Measurements from ENCODE around the gene PCDH8.

PCDH8 gene

GRCh38 chr13:52808842-52809219 lies 39.6 kb downstream of the PCDH8 start:
- Histone ChIP-seq H4K20me1 (ENCODE audit: low read depth, low read length) (no peaks in the 10 kb centered on the region), H3K27ac (ENCODE audit: low read depth, low read length) (no peak overlapping the region), H3F3A (ENCODE audit: insufficient read depth) (no peaks in the 10 kb centered on the region), H3K9me3 (ENCODE audit: insufficient read depth, low read length) (no peaks in the 10 kb centered on the region), H3K4me3 (ENCODE audit: insufficient read depth, low read length, poor library complexity, severe bottlenecking) (no peak overlapping the region), H3K36me3 (ENCODE audit: low read length) (no peaks in the 10 kb centered on the region), H3K79me2 (ENCODE audit: insufficient read depth, low read length) (no peaks in the 10 kb centered on the region), H2AFZ (ENCODE audit: low read depth, low read length, severe bottlenecking) (no peak overlapping the region), H3K4me2 (ENCODE audit: low read depth, low read length, poor library complexity, severe bottlenecking) (no peak overlapping the region), H3K27me3 (ENCODE audit: low read length) (no peaks in the 10 kb centered on the region), H3K9me2 (replicated peaks; ENCODE audit: insufficient read depth, low read length) (no peaks in the 10 kb centered on the region), H3K9ac (ENCODE audit: low read length) (no peak overlapping the region)
- TF ChIP-seq CTCF (IDR thresholded peaks at IDR 0.05; ENCODE audit: insufficient read depth, low read length, poor library complexity, severe bottlenecking) (no peak), EZH2phosphoT487 (conservative IDR thresholded peaks at IDR 0.05; ENCODE audit: low read length) (no peak)

- Histone ChIP-seq H2AFZ (ENCODE audit: low read depth, low read length, severe bottlenecking) (no peak overlapping the region), H3K27ac (ENCODE audit: low read depth, low read length) (no peak overlapping the region), H3K36me3 (ENCODE audit: low read length) (no peaks in the 10 kb centered on the region), H4K20me1 (ENCODE audit: low read depth, low read length) (no peaks in the 10 kb centered on the region), H3K9ac (ENCODE audit: low read length) (no peak overlapping the region), H3K9me2 (replicated peaks; ENCODE audit: insufficient read depth, low read length) (no peaks in the 10 kb centered on the region), H3K79me2 (ENCODE audit: insufficient read depth, low read length) (no peaks in the 10 kb centered on the region), H3K4me3 (ENCODE audit: insufficient read depth, low read length, poor library complexity, severe bottlenecking) (no peak overlapping the region), H3K4me2 (ENCODE audit: low read depth, low read length, poor library complexity, severe bottlenecking) (no peak overlapping the region), H3F3A (ENCODE audit: insufficient read depth) (no peaks in the 10 kb centered on the region), H3K27me3 (ENCODE audit: low read length) (no peaks in the 10 kb centered on the region), H3K9me3 (ENCODE audit: insufficient read depth, low read length) (no peaks in the 10 kb centered on the region)
- TF ChIP-seq CTCF (IDR thresholded peaks at IDR 0.05; ENCODE audit: insufficient read depth, low read length, poor library complexity, severe bottlenecking): no peak
- TF ChIP-seq EZH2phosphoT487 (conservative IDR thresholded peaks at IDR 0.05; ENCODE audit: low read length): no peak
Observed at GRCh38 chr13:52806029-52806428, 42.4 kb downstream of the PCDH8 start.

- Histone ChIP-seq H3K36me3 (ENCODE audit: low read length) (no peaks in the 10 kb centered on the region), H3K9me2 (replicated peaks; ENCODE audit: insufficient read depth, low read length) (no peaks in the 10 kb centered on the region), H3K27me3 (ENCODE audit: low read length) (no peaks in the 10 kb centered on the region), H3K9me3 (ENCODE audit: insufficient read depth, low read length) (no peaks in the 10 kb centered on the region), H3K27ac (ENCODE audit: low read depth, low read length) (no peak overlapping the region), H3K9ac (ENCODE audit: low read length) (no peak overlapping the region), H4K20me1 (ENCODE audit: low read depth, low read length) (no peaks in the 10 kb centered on the region), H2AFZ (ENCODE audit: low read depth, low read length, severe bottlenecking) (no peak overlapping the region), H3K79me2 (ENCODE audit: insufficient read depth, low read length) (no peaks in the 10 kb centered on the region), H3F3A (ENCODE audit: insufficient read depth) (no peaks in the 10 kb centered on the region), H3K4me2 (ENCODE audit: low read depth, low read length, poor library complexity, severe bottlenecking) (no peak overlapping the region), H3K4me3 (ENCODE audit: insufficient read depth, low read length, poor library complexity, severe bottlenecking) (no peak overlapping the region)
- TF ChIP-seq CTCF (IDR thresholded peaks at IDR 0.05; ENCODE audit: insufficient read depth, low read length, poor library complexity, severe bottlenecking) (no peak), EZH2phosphoT487 (conservative IDR thresholded peaks at IDR 0.05; ENCODE audit: low read length) (no peak)
Observed at GRCh38 chr13:52804202-52804641, 44.2 kb downstream of the PCDH8 start.

Measured in SU-DHL-6 (cell line).